GM21515 (cell line): ENCODE data around the gene LYZL6.
"Not testable (repeated sequence)": the region's sequence is repeated elsewhere in the genome, so short reads cannot be mapped to it uniquely, and the experiment has no call there.

Experiments used
- ATAC-seq: cut with Tn5 transposase; IDR thresholded peaks from one replicate; pipeline ENCODE4 v1.9.1; 2021; ENCODE audit not compliant: unreplicated experiment

LYZL6 gene

DNA sequence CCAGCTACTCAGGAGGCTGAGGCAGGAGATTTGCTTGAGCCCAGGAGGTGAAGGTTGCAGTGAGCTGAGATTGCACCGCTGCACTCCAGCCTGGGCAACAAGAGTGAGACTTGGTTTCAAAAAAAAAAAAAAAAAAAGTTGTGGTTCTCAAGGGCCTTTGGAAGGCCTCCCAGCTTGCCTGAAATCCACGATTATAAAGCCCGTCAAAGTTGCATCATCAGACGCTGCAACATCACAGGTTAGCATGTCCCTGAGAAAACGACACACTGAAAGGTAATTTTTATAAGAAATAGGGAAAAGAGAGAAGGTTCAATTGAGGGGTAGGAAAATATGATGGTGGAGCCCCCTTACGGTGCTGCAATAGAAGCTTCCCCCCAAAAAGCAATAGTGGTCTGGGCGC, 4.6 kb upstream of the LYZL6 start:
- ATAC-seq, result no peak

DNA sequence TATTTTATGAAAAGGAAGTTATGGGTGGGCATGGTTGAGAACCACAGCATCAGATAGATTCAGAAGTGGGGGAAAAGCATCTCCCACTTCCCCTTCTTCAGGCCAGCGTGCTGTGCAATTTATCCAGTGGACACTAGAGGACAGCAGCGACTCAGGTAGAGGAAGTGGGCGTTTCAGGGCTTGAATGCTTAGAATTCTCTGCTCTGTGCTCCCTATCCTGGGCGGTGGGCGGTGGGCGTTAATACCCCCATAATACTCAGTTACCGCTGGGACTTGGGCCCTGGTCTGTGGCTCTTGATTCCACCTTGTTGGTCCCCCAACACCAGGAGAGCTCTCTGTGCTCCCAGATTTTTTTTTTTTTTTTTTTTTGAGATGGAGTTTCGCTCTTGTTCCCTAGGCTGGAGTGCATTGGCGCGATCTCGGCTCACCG, 3.7 kb upstream of the LYZL6 start:
- no peak for ATAC-seq

DNA sequence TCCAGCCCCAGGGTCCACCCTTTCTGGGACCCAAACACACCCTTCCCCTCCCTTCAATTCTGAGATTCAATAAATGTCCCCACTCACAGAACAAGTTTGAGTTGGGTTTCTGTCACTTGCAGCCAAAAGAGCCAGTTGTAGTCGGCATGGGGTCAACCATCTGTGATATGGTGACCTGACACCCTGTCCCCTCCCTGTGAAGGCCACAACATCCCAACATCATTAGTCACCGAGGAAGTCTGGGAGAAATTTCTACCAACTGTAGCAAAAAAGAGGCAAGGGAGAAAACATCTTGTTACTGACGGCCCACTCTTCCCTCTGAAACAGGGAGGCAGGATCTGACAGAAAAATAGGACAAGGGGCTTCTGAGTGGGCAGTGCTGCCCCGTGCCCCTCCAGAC, 638 bp upstream of the LYZL6 start:
- ATAC-seq, result no peak

DNA sequence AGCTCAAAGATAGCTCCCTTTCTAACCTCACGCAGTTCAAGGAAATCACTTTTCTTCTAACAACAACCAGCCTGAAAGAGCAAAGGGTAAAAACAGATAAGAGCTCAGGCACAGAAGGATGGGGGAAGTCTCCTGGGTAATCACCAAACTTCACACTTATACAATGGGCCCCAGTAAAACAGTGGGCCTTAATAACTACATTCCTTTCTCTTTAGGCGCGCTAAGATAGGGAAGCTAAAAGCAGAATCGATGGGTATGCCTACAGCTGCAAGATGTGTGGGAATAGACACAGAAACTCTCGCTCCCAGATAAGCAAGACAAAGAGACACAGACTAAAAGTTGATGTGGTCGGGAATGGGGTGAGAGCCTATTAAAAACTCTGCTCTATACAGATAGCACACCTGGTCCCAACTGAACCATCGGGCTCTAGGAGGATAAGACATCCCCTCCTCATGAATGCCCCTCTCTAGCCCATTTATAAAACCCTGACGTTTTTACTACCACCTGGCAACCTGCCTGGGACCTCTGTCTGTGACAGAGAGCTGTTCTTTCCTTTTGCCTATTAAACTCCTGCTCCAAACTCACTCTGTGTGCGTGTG, 826 bp downstream of the LYZL6 start:
- no peak for ATAC-seq

DNA sequence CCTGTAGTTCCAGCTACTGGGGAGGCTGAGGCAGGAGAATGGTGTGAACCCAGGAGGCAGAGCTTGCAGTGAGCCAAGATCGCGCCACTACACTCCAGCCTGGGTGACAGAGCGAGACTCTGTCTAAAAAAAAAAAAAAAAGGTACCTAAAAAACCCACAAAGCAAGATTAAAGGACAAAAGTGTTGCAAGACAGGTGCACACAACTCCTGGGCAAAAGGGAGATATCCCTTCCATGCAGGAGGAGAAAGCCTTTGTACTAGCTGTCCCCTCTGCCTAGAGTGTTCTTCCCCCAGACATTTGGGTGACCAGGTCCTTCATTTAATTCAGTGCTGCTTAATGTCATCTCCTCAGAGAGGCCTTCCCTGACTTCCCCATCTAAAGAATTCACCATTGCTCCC, 5.0 kb downstream of the LYZL6 start:
- ATAC-seq, result not testable (repeated sequence)

DNA sequence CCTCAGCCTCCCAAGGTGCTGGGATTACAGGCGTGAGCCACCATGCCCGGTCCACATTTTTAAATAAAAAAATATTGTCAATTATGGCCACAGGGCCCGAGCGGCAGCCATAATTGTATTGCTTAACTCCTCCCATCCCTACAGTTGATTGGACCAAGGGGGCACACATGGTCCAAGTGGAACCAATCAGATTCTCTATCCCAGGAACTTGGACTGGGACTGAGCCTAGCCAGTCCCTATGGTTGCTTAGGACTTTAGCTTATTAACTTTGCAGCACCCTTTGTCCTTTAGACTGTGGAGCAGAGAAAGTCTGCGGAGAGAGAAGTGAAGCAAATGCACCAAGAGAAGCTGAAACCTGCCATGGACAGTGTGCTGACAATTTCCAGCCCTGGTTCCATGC, 7.5 kb downstream of the LYZL6 start:
- ATAC-seq, result no peak

GRCh38 chr17:35934760-35935159, 8.8 kb downstream of the LYZL6 start:
- ATAC-seq, result no peak

DNA sequence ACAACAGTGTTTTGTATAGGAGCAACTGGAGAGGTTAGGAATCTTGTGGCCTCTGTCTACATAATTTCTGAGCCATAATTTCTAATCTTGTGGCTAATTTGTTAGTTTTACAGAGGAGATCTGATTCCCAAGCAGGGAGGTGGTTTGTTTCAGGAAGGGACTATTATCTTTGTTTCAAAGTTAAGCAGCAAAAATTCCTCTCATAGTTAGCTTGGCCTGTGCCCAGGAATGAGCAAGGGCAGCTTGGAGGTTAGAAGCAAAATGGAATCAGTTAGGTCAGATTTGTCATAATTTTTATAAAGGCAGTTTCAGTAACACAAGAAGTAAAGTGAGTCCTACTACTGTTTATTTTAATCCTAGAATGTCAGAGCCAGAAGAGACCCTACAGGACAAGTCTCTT, 10.9 kb downstream of the LYZL6 start:
- no peak for ATAC-seq

- no peak for ATAC-seq
Observed at GRCh38 chr17:35931794-35932425, 11.6 kb downstream of the LYZL6 start.

DNA sequence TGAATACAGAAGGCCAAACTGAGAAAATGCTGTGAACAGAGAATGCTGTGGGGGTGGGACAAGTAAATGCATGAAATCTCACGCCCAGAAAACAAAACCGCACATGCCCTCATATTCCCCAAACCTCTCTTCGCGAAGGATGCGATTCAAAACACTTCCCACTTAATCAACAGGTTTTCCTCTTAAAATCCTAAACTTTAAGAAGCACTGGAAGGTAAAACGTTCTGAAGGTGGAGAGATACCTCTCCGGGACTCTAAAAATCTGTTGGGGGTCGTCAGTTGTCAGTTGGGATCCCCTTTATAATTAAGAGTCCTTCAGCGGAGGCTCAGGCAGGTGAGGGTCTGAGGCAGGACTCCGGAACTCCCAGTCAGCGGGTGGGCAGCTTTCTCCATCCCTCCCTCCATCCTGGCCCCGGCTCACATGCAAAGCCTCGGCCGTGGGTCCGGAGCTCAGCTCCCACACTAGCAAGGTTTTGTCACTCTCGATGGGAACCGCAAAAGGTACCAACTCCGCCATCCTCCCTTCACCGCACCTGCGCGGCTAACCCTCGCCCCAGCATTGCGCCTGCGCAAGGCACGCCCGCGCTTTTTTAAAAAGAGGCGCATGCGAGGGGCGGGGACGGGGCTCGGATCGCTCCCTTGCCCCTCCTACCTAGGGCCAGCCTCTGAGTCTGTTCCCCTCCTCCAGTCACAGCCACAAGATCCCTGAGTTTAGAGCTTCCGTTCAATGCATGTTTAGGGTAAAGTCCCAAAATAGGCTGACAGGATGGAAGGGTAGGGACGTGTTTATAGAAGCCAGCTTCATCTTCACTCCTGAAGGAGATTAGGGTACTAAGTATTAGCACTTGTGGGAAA, 13.1 kb downstream of the LYZL6 start, which contains the start of gene RDM1:
Gene RDM1, minus strand, starts transcription at position 563 of the 855 bp plus-strand sequence. Its CDS starts 46 bp downstream, at position 517.
- peak; percentile 59 for ATAC-seq

DNA sequence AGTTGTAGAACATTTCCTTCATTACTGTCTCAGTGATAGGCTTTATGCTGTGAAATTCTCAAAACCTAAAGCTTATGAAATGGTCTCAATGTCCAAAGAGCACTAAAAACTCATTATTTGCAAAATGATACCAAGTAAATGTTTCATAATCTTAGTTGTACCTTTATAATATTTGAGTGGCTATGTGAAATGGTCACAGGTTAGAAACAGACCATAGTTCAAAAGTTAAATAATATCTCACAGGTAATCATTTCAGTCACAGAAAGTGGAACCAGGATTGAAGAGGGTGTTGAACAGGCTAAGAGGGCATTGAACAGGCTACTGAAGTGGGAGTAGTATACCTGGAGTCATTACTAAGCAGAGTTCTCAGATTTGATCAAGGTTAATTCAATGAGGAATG, 15.8 kb downstream of the LYZL6 start:
- no peak for ATAC-seq

DNA sequence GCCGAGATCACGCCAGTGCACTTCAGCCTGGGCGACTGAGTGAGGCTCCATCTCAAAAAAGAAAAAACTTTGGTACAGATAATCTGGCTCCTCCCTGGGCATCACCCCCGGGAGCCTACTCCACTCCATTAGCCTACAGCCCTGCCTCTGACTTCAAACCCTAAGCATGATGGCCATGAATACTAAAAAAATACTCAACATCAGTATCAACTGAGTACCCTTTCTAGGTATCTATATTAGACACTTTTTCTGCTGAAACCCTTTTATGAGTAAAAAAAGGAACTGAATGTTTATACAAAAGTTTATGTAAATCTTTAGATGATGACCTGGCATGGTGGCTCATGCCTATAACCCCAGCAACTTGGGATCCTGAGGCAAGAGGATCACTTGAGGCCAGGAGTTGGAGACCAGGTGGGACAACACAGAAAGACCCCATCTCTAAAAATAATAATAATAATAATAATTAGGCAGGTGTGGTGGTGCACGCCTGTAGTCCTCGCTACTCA, 19.9 kb downstream of the LYZL6 start:
- ATAC-seq, result no peak

DNA sequence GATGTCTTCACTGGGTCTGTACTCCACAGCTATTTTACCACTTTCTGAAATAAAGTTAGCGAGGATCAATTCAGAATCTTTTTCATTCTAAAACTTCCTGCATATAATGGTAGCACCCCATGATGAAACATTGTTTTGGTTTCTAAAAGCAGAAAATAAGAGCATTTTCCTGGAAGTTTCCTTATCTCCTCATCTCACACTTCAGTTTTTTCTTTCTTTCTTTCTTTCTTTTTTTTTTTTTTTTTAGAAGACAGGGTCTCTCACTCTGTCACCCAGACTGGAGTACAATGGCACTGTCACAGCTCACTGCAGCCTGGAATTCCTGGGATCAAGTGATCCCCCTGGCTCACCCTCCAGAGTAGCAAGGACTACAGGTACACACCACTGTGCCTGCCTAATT, 23.3 kb downstream of the LYZL6 start:
- ATAC-seq, result no peak

DNA sequence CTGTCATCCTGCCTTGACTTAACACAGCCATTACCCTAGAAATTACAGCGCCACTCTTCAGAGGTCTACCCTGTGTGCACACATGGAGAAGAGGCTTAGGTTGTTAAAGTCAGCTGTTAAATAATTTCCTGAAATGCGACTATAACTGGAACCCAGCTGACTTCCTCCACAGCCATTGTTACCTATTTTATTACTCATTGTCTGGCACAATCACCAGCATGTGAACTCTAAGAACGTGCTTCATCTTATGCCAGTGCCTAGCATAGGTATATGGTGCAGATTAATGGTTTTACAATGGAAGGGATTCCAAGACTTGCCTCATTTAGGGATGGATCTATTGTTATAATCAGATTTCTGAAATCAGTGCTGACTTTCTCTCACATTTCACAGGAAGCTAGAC, 24.8 kb downstream of the LYZL6 start:
- no peak for ATAC-seq

GRCh38 chr17:35917519-35918213, 25.8 kb downstream of the LYZL6 start:
- ATAC-seq, result no peak

GRCh38 chr17:35915153-35915964, 28.2 kb downstream of the LYZL6 start:
- ATAC-seq, result no peak

- no peak for ATAC-seq
Observed at GRCh38 chr17:35914354-35914753, 29.2 kb downstream of the LYZL6 start.

- ATAC-seq, result no peak
Observed at GRCh38 chr17:35913609-35914008, 29.9 kb downstream of the LYZL6 start.

- no peak for ATAC-seq
Observed at GRCh38 chr17:35912942-35913341, 30.6 kb downstream of the LYZL6 start.

DNA sequence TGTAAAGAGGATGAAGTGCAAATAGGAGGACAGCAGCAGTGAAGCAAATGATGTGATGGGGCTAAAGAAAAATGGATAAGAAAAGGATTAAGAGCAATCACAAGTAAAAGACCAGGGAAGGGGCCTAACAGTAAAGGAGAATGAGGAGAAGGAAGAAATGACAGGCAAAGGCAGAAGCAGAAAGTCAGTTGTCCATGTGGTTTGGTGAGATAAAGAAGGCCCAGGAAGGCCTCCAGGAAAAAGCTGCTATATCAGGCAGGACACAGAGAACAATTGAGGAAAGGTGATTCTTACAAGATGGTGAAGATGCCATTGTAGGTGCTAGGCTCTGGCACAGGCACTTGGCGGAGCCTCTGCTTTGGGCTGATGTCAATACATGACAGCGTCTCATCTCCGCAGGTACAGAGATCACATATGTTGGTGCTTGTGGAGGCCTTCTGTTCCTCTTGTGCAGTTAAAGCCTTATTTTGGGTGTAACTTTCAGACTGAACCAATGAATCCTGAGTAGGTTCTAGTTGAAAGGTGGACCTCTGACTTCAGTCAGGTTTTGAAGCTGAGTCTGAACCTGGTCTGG, 31.1 kb downstream of the LYZL6 start:
- ATAC-seq, result no peak
